Measurements from ENCODE around the gene HOXA7.

HOXA7 gene

DNA sequence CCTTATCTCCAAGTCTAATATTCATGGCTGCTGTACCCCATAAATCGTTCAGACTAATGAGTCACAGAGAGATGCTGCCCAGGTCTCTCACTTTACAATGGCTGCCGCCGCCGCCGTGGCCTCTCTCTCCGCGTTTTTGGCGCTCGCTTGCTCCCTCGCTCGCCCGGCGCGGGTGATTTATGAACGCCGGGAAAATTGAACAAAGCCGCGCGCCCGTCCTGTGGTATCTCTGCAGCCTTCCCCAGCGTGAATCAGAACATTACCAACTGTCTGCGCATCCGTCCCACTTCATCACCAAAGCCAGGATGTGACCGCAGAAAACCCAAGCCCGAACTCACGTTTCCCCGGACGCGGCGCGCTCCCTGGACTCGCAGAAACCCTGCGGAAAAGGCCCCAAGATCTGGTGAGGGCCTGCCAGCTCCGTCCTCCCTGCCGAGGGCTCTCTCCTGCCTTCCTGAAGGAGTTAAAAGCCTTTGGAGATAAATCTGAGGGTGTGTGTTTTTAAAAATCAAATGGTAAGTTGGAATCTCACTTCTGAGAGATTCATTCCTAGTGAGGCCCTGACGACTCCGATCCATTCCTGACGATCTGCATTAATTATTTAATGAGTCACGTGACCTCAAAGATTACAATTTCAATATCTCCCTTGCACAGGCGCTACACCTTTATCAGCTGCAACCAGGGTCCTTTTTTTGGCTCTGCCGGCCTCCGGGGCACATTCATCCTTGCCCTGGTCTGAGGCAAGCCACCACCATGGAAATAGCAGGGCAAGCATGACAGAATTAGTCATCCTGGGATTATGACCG lies 32.2 kb downstream of the HOXA7 start:
- TF ChIP-seq, protein P1, sequence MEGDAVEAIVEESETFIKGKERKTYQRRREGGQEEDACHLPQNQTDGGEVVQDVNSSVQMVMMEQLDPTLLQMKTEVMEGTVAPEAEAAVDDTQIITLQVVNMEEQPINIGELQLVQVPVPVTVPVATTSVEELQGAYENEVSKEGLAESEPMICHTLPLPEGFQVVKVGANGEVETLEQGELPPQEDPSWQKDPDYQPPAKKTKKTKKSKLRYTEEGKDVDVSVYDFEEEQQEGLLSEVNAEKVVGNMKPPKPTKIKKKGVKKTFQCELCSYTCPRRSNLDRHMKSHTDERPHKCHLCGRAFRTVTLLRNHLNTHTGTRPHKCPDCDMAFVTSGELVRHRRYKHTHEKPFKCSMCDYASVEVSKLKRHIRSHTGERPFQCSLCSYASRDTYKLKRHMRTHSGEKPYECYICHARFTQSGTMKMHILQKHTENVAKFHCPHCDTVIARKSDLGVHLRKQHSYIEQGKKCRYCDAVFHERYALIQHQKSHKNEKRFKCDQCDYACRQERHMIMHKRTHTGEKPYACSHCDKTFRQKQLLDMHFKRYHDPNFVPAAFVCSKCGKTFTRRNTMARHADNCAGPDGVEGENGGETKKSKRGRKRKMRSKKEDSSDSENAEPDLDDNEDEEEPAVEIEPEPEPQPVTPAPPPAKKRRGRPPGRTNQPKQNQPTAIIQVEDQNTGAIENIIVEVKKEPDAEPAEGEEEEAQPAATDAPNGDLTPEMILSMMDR (conservative IDR thresholded peaks at IDR 0.05; ENCODE audit: low read depth, low read length), result no peak
- H3K4me3 ChIP-seq (ENCODE audit: low read length), result no peak overlapping the region
- no peak for DNase-seq (ENCODE audit: low read depth)

GRCh38 chr7:27123477-27124053 lies 32.9 kb downstream of the HOXA7 start:
- DNase-seq (ENCODE audit: low read depth), result no peak
- no peak overlapping the region for H3K4me3 ChIP-seq (ENCODE audit: low read length)
- TF ChIP-seq, protein P1 (conservative IDR thresholded peaks at IDR 0.05; ENCODE audit: low read depth, low read length), result no peak

- DNase-seq (ENCODE audit: low read depth), result no peak
- TF ChIP-seq, protein P1 (conservative IDR thresholded peaks at IDR 0.05; ENCODE audit: low read depth, low read length), result no peak
- H3K4me3 ChIP-seq (ENCODE audit: low read length), result no peak overlapping the region
Observed at GRCh38 chr7:27123007-27123476, 33.4 kb downstream of the HOXA7 start.

GRCh38 chr7:27122077-27122910 lies 34.2 kb downstream of the HOXA7 start:
- no peak overlapping the region for H3K4me3 ChIP-seq (ENCODE audit: low read length)
- TF ChIP-seq, protein P1 (conservative IDR thresholded peaks at IDR 0.05; ENCODE audit: low read depth, low read length), result no peak
- no peak for DNase-seq (ENCODE audit: low read depth)

GRCh38 chr7:27121684-27122076 lies 34.8 kb downstream of the HOXA7 start:
- no peak for DNase-seq (ENCODE audit: low read depth)
- no peak overlapping the region for H3K4me3 ChIP-seq (ENCODE audit: low read length)
- TF ChIP-seq, protein P1 (conservative IDR thresholded peaks at IDR 0.05; ENCODE audit: low read depth, low read length), result no peak

- no peak overlapping the region for H3K4me3 ChIP-seq (ENCODE audit: low read length)
- TF ChIP-seq, protein P1 (conservative IDR thresholded peaks at IDR 0.05; ENCODE audit: low read depth, low read length), result no peak
- DNase-seq (ENCODE audit: low read depth), result no peak
Observed at GRCh38 chr7:27119412-27119911, 37.0 kb downstream of the HOXA7 start.
